GM12873 (cell line): Measurements from ENCODE around the gene GRIN3A.
A peak's percentile ranks its signal among the peaks of the same experiment; 100 is the strongest.

Source experiments
- TF ChIP-seq, protein P1 (sequence below): IDR thresholded peaks from 2 replicates; pipeline ENCODE4 v1.5.1; 2012; ENCODE audit warnings: low read depth, mild to moderate bottlenecking, moderate library complexity, low read length, control low read depth; ENCODE audit not compliant: insufficient read depth; ENCODE audit errors: missing control alignments

GRIN3A gene

GRCh38 chr9:101739311-101739710 is 864 bp upstream of the GRIN3A start:
- TF ChIP-seq, protein P1, sequence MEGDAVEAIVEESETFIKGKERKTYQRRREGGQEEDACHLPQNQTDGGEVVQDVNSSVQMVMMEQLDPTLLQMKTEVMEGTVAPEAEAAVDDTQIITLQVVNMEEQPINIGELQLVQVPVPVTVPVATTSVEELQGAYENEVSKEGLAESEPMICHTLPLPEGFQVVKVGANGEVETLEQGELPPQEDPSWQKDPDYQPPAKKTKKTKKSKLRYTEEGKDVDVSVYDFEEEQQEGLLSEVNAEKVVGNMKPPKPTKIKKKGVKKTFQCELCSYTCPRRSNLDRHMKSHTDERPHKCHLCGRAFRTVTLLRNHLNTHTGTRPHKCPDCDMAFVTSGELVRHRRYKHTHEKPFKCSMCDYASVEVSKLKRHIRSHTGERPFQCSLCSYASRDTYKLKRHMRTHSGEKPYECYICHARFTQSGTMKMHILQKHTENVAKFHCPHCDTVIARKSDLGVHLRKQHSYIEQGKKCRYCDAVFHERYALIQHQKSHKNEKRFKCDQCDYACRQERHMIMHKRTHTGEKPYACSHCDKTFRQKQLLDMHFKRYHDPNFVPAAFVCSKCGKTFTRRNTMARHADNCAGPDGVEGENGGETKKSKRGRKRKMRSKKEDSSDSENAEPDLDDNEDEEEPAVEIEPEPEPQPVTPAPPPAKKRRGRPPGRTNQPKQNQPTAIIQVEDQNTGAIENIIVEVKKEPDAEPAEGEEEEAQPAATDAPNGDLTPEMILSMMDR, result no peak

DNA sequence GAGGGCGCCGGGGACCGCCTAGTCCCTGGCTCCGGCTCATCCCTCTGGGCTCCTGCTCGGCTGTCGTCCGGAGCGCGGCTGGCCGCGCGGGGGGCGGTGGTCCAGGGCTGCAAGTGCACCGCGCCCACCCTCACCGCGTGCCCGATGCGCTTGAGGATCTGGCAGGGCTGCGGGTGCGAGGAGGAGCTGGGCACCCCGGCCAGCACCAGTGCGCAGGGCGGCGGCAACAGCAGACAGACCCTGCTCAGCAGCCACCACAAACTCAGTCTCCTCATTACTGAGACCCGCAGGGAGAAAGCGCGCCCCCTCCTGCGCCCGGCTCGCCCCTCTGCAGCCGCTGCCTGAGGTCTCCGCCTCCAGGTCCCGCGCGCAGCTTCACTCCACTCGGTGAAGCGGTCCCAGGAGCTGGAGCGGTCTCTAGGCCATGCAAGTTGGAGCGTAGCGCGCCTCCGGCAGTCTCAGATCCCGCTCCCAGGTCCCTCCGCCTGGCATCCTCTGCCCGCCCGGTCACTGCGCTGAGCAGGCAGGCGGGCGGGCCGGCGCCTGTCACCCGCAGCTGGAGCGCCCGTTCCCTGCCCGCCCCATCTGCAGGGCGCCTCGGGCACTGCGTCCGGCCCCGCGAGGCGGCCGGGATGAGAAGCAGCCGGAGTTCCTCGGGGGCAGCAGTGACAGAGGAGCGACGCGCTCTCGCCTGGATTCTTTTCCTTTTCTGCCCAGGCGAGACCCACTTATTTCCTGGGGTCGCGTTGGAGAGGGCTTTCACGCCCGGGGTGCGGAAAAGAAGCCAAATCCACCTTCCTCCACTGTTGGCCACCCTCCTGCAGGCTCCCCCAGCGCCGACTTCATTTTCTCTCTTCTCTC is 512 bp downstream of the GRIN3A start:
- TF ChIP-seq, protein P1, result no peak

DNA sequence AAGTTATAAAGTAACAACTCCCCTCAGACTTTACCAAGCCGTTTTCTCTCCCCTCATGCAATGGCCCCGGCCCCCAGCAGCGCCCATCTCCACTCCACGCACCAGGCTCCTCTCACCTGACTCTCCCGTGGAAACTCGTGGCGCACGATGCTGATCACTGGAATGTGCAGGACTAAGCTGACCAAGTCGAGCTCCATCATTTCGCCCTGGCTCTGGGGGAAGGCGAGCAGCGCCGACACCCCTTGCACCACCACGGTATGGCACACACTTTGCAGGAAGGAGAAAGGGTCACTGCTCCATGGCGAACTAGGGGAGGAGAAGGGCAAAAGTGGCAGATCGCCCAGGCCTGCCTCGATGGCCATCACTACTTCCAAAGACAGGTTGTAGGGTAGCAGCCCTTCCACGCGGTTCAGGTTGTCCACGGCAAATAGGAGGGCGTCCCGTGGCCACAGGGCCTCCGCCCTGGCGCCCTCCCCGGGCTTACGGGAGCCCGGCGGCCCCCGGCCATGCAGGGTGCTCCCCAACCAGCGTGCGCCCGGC is 1.2 kb downstream of the GRIN3A start:
- TF ChIP-seq, protein P1, result no peak

DNA sequence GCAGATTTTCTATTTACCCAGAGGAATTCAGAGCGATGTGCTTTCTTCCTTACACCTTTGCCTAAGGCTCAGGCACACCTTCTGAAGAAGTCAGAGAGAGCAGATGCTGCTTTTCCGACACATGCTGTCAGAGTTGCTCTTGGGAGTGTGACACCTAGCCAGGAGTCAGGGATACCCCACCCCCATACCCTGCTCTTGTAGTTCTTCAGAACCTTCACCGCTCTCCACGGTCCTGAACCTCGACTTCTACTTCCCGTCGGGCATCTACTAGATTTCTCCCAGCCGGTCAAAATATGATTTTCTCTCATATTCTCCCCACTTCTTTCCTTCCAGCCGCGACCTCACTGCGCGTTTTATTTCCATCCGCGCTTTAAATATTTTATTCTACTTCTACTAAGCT is 1.7 kb downstream of the GRIN3A start:
- TF ChIP-seq, protein P1, result no peak

- TF ChIP-seq, protein P1, result no peak
These were observed 7.0 kb downstream of the GRIN3A start for GRCh38 chr9:101731429-101731828.

- TF ChIP-seq, protein P1, result peak; percentile 74
These were observed 10.6 kb downstream of the GRIN3A start for GRCh38 chr9:101727612-101728524.

- TF ChIP-seq, protein P1, result no peak
These were observed 20.3 kb downstream of the GRIN3A start for GRCh38 chr9:101718192-101718591.
